KBM-7 (cell line): ENCODE measurements around the gene ZIC1.

Experiments used
- DNase-seq: peaks from one replicate; pipeline ENCODE4 v3.0.0-alpha.2; 2015
- in situ Hi-C: fragments of 300-500 bp; cut with MboI; formaldehyde crosslinking; loops from 2 replicates; pipeline ENCODE4 v1.14.3; 2020; ENCODE audit warnings: low sequenced_read_pairs, low pct_unique_long_range_greater_than_20kb, mixed read lengths

Gene ZIC1

DNA sequence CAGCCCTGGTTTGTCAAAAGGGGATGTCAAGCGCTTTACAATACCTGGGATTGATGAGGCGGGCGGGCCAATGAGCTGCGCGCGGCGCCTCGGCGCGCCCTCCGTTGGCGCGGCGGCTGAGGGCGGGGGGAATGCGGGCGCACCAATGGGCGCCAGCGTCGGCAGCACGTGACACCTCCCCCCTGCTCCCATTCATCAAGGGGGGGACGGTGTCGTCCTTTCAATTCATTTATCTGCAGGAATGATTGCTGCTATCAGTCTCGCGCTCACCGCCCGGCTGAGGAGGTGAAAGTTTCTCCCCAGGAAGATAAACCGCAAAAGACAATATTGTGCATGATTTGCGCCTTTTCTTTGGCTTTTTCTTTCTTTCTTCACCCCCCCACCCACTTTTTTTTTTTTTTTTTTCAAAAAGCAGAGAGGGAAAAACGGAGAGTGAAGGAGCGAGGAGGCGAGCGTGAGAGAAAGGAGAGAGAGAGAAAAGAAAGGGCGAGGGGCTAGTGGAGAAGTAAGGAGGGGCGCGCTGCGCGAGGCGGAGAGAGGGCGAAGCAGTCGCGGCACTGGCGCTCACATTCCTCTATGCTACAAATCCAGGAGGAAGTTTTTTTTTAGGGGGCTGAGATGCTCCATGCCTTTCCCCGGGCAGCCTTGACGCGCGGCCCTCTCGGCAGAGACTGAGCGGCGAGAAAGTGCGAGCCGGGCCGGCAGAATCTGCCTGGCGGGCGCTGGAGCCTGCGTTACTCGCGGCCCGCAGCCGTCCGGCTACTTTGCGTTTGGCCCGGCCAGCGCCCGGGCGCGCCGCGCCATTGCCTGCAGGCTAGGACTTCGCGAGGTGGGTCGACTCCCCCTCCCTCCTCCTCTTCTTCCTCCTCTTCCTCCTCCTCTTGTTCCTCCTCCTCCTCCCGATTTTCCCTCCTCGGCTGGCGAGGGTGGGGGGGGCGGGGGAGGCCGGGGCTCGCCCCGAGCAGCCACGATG, at the start of gene ZIC1:
Gene ZIC1 (plus strand): TSS at position 223 of the 973 bp plus-strand sequence. CDS start 748 bp downstream, at position 971.
- DNase-seq: no peak
- in situ Hi-C loops: no loop called here

DNA sequence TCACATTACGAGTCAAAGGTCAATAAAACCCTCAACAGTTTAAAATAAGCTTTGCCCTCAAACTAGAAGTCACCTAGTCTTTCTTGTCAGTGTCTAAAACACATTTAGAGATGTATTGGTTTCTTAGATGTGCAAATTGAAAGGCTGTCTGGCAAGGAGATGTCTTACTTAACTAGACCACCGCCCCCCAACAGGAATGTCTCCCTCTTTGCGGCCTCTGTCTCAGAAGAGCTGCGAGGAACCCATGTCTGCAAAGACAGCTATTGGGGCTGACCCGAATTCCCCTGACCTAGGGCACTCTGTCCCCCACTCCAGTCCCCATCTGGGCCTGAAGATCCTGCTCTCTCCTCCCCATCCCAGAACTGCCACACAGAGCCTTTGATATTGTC, 49.1 kb upstream of the ZIC1 start:
- in situ Hi-C loops: no loop called here
- DNase-seq: no peak

DNA sequence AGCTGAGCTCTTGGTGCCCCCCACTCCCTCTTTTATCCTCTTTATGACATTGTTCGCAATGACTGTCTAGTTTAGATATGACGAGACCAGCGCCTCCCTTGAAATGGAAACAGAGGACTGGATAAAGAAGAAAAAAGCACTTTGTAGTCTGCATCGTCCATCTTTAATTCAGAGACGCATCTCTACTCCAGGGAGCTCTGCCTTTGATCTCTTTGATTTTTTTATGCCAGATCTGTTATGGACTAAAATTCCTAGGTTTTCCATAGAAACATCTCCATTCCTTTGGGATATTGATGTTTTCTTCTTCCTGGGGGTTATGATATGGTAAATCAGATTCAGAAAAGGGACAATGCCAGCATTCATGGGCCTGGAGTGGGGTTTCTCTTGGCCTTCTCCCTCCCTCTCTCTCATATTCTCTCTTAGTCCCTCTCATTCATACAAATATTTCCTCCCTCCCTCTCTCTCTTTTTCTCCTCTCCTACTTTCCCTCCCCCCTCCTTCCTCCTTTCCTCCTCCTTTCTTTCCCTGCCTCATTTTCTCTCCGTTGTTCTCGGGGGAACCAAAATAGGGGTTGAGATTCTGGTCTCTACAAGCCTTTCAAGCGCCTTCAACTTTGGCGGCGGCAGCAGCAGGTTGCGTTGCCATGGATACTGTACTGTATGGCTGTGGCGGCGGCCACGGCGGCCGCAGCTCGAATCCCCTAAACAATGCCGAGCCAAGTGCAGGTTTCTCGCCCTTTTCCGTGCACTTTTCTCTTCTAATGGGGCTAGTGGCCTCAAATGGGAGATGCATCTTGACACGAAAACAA, 48.3 kb upstream of the ZIC1 start:
- DNase-seq: no peak
- in situ Hi-C loops: no loop called here

DNA sequence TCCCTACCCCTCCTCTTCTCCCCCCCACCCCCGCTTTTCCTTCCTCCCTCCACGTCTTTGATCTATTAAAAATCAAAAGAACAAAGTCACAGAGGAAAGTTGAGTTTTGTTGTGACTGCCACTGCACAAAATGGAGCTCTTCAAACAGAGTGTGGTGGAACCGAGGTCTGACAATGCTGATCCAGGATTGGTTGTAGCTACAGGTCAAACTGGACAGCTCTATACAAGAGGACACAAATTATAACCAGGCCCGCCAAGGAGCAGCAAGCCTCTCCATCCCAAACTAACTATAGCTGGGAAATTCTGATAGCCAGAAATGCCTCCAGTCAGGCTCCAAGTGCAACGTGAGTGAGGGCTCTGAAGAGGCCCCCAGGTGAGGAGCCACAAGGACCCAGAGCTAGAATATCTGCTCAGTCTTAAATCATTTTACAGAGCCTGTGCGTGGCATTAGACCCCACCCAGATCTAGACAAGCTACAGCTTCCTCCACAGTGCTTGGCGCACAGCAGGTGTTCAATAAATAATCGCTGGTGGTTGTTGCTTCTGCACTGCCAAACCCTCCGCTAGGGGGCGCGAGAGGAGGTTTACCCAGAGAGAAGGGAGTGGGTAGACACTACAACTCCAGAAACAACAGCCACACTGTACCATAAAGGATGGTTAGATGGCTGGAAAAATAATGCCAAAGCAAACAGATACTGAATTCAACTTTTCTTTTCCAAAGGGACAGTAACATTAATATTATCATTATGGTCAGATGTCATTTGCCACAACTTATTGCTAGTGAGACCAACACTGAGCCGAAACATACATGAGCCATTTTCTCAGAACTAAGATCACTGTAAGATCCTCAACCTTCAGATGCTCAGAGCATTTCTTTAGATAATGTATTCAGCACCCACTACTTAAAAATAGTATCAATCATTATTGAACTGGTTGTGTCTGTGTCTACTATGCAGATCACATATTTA, 47.4 kb upstream of the ZIC1 start:
- peak; percentile 54 for DNase-seq
- in situ Hi-C loops: no loop called here

DNA sequence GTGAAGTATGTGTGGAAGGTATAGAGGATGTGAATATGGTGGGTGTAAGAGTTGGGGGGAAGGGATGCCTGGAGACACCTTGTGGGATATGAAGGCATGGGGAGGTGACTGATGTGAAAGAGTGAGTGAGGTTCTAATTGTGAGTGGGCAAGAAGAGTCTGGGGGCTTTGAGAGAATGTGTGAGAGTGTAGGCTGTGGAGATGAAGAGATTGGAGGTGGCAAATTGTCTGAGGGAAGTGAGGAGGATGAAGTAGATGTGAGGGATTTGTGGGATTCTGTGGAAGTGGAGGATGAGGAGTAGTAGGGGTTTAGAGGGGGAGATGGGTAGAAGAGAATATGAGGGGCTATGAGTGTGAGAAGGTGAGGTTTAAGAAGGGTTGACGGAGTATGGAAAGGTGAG, 44.4 kb upstream of the ZIC1 start:
- DNase-seq: no peak
- in situ Hi-C loops: no loop called here

DNA sequence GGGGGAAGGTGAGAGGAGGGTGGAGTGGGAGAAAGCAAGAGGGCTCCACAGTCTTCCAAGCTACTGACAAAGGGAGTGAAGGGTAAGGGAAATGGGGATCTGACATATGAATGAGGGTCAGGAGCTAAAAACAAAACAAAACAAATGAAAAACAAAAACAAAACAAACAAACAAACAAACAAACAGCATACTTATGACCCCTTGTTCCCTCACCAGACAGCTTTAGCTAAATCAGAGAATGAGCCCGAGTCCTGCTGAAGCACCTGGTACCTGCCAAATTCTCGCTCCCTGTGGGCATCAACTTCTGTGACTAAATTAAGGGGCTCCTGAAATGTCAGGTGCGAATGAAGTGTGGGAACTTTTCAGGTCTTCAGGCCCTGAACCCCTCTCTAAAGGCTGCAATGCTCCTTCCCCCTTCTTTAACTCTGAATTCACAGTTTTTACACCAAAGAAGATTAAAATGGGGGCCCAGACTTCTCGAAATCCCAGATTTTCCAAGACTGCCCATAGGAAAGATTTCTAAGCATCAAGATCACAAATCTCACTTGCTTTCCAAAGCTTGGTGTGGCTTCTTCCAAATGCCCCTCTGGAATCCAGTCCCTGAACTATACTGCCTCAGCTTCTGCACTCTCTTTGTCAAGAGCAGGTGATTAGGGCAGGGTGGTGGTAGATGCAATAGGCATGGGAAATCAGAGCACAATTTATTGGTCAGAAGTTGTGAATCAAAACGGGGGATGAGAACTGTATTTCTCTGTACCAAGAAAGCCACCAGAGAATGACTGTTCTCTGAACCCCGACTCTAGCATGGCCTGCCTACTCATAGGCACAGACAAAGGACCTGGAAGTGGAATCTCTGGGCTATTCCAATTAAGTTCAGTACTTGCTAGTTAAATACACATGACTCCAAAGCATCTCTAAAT, 43.7 kb upstream of the ZIC1 start:
- no peak for DNase-seq
- in situ Hi-C loops: no loop called here

DNA sequence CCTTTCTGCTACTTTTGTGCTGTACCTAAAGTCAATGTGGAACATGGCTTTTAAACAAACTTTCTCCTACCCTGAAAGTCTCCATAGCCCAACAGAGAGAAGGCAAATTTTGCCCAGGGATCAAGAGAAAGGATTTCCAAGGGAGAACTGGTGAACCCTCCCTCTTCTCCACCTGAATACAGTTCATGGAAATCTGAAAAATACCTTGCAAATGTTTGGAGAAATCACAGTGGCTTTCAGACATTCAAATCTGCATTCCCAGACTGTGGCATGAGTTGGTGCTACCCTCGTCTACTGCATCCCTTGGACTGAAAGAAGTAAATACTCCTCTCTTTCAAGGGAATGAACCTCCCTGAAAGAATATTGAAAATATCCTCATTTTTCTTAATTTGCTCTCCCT, 41.5 kb upstream of the ZIC1 start:
- no peak for DNase-seq
- in situ Hi-C loops: no loop called here

DNA sequence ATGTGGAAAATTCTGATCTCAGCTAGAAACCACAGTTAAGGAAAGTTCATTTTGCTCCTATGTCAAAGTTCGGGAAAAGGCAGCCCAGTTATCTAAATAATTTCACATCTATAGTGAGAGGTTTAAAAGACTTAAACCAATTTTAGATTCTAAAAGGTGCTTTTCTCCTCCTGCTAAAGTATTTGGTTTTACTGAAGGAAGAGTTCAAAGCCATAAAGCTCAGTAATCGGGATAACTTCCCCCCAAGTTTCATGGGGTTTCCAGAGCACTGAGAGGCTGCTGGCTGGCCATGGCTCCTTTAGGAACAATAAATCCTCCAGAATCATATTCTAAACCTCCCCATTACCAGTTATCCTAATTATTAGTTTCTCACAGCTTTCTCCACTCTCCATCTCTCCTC, 41.0 kb upstream of the ZIC1 start:
- DNase-seq: no peak
- in situ Hi-C loops: no loop called here

DNA sequence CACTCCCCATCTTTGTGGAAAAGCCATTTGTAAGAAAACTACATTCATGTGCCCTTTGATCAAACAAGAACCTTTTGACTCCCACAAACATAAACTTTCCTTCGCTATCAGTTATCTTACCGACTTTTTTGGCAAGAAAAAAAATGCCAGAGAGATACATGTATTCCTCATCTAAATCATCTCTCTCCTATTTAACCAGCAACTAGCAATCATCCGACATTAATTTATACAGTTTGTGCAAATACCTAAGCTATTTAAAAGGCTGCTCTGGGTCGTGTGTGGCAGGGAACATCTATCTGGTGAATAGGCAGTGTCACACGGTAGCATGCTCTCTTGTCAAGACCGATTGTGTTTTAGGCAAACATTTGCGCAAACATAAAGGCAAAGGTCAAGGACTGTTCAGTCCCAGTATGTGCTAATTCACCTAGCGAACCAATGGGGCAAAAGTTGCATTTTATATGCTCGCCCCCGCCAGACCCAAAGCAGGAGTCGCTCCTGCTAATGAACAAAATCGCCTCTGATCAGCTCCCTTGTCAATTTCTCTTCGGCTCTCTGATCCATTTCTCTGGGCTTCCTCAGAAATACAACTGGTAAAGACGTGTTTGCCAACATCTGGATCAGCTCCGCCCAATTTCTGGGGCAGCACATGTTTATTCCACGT, 40.5 kb upstream of the ZIC1 start:
- no peak for DNase-seq
- in situ Hi-C loops: no loop called here

DNA sequence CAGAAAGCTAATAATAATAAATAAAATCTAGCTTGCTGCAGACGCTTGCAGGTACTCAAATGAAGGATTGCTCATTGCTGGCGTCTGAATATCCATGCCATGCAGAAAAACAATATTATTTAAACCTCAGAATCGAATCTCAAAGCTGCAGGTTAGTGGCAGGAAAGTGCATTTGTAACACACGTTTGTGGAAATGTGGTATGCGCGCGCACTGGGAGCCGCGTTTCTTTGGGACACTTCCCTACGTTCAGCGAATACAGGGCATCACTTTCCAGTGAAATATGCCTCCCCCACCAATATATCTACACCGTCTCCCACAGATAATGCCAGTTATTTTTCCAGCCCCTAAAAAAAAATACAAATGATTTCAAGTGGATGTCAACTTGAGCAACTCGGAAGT, 39.9 kb upstream of the ZIC1 start:
- in situ Hi-C loops: no loop called here

DNA sequence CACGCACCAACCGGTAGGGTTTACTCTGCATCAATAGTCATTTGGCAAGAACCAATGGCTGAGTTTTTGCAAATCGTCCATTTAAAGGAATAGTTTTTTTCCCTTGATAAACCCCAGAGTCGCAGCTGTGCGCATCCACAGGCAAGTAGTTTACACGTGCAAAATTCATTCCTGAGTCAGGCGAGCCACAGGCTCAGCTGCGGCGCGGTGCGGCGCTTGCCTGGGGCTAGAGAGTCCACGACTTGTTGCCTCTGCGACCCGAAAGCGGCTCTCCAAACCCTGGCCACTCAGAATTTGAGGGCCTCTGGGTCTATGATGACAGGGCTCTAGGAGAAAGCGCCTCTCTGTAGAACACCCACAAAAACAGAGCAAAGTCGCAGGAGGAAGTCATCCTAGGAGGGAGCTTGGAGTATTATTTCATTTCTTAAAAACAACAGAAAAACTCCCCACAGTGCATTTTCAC, 39.5 kb upstream of the ZIC1 start:
- in situ Hi-C loops: no loop called here

More for the DNA sequence above, 39.9 kb upstream of the ZIC1 start:
- no peak for DNase-seq

DNA sequence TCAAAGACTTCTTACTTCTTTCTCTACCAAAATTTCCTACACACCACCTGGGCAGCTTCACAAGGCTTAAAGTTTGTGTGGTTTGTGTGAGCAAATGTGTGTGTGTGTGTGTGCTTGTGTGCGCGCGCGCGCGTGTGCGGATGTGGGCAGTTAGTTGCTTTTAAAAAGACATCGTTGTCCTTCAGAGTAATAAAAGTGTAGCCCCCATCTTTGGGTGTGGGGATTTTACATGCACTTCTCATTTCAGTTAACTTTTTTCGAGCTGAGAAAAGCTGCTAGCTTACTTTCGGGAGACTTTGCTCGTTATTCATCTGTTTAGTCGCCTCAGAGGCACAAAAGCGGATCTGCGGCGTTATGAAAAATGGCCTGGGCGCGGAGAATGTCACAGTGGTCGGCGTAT, 38.8 kb upstream of the ZIC1 start:
- no peak for DNase-seq
- in situ Hi-C loops: no loop called here

More for the DNA sequence above, 39.5 kb upstream of the ZIC1 start:
- DNase-seq: no peak

DNA sequence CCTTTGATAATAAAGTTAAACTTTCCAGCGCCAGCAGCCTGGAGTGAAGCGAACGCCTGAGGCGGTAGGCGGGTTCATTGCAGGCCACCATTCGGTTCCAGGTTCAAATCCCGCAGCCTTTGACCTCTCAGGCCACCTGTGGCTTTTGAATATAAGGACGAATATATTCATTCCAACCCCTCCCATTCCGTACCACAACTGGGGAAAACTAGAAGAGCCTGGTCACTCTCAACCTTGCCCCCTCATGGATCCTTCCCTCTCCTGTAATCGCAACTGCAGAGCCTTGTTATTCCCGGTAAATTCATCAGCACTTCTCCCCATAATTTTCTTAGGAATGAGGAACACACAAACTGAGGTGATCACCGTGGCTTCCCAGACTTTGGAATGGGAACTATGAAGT, 38.0 kb upstream of the ZIC1 start:
- no peak for DNase-seq
- in situ Hi-C loops: no loop called here

DNA sequence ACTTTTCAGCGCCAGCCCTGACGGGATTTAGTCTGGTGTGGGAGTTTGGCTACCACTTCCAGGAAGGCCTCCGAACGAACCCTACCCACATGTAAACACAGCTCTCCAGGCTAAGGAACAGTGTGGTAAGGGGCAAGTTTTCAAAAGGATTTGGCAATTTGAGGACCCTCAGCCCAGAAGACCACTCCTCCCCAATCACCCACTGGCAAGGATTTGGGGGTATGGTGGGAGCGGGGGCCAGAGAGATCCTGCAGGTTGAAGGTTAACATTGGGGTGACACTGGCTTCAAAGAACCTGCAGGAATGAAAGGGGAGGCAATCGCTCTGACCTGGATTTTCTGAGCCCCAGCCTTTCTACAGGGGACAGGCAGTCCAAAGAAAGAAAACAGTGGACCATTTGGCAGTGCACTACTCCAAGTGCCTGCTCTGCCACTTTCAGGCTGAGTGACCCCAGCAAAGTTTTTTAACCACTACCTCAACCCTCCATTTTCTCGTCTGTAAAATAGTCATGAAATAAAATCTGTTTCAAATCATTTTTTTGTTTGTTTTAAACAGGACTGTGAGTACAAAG, 37.3 kb upstream of the ZIC1 start:
- DNase-seq: no peak
- in situ Hi-C loops: no loop called here

DNA sequence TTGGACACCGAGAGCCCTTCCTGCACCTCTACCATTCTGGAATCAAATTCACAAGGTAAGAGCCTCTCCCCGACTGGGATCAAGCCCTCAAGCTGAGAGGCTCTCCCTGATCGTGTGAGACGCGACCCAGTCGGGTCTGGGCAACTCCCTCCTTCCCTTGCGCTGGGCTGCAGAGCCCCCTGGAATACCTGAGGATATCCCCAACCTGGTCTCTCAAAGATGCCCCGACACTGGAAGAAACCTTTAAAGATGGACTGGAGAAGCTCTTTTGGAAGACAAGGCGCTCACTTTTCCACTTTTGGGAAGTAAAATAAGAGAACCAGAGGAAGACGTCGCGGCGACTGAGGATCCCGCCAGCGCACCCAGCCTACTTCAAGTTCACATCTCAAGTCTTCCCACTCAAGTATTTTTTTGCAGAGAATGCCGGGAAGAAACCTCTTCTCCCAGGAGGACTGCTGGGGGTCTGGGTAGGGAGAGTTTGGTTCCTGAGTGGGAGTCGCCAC, 36.6 kb upstream of the ZIC1 start:
- DNase-seq: no peak
- in situ Hi-C loops: no loop called here

DNA sequence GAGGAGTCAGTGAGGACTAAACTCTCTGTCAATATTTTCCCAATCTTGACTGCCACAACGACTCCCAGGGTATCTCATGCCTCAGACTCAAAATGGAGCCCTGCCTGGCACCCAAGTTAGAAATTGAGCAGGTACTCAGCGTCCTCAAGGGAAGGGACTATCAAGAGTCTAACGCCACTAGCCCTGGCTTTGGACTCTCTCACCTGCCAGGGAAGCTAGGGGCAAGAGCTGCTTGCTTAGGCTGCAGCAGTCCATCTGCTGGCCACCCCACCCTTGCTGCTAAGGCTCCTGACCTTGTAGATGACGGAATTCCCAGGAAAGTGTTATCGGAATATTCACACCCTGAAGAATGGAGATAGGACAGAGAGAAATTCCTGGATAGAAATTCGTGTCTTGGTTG, 35.9 kb upstream of the ZIC1 start:
- no peak for DNase-seq
- in situ Hi-C loops: no loop called here
